ENCODE measurements around the gene PCDHGB6. TPM values are rescaled to one million over a fixed set of nuclear protein-coding genes. Genes with fewer than 3 reads are reported as not detected.
A peak's percentile ranks its signal among the peaks of the same experiment; 100 is the strongest.

Gene PCDHGB6
- total and polyA plus RNA-seq, 9 of the 15 experiments (the other 6 are each of a cell fraction or from before 2014, with no cell fraction given): 0.01 to 0.11 (median 0.07) TPM; not detected in 1

DNA sequence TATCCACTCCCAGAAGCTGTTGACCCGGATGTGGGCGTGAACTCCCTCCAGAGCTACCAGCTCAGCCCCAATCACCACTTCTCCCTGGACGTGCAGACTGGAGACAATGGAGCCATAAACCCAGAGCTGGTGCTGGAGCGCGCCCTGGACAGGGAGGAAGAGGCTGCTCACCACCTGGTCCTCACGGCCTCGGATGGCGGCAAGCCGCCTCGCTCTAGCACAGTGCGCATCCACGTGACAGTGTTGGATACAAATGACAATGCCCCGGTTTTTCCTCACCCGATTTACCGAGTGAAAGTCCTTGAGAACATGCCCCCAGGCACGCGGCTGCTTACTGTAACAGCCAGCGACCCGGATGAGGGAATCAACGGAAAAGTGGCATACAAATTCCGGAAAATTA is 14.6 kb upstream of the PCDHGB6 start:
- Histone ChIP-seq H3K9me3 (replicated peaks; ENCODE audit: control insufficient read depth, insufficient read depth, low read depth, low read length) (no peaks in the 10 kb centered on the region), H3K4me3 (no peak overlapping the region), H3K9ac (ENCODE audit: insufficient read depth in 1 of 2, low read depth in 2 of 2, low read length in 2 of 2) (no peak overlapping the region), H3K36me3 (ENCODE audit: control insufficient read depth, insufficient read depth, low read length) (no peaks in the 10 kb centered on the region), H3K4me1 (replicated peaks in 1 of 2; ENCODE audit: control insufficient read depth in 2 of 2, insufficient read depth in 2 of 2, low read length in 2 of 2) (peaks cover 0 to 13% of the 10 kb centered on the region in 2 experiments; a peak in 1 of 5 replicates), H3K79me2 (ENCODE audit: control insufficient read depth, insufficient read depth, low read length) (no peaks in the 10 kb centered on the region), H3K27ac (ENCODE audit: extremely low read depth, low read depth, low read length) (no peak overlapping the region), H3K27me3 (ENCODE audit: control insufficient read depth in 2 of 2, insufficient read depth in 2 of 2, low read length in 2 of 2) (peaks cover 0 to 29% of the 10 kb centered on the region in 2 experiments; a peak in 3 of 5 replicates), H2AFZ (ENCODE audit: low read depth, low read length) (no peak overlapping the region), H3K4me2 (ENCODE audit: insufficient read depth, low read length) (no peak overlapping the region; the same call in 1 of the 2 replicates), H3K9me1 (ENCODE audit: control insufficient read depth, insufficient read depth, low read length) (no peaks in the 10 kb centered on the region), H4K20me1 (replicated peaks; ENCODE audit: control insufficient read depth, insufficient read depth, low read length) (no peaks in the 10 kb centered on the region)
- CTCF ChIA-PET (ENCODE audit: low intra/inter-chr PET ratio): no interaction called here
- WGBS (ENCODE audit: insufficient coverage, low coverage, missing lambda C conversion rate): 18% methylated on average over 21 of the region's 21 CpGs
- POLR2A ChIA-PET: no interaction called here
- FAIRE-seq (no peak), DNase-seq (ENCODE audit: extremely low read depth in 1 of 4, low spot score in 3 of 4) (no peak), ATAC-seq (no peak)
- intact Hi-C loops (cut with micrococcal nuclease) (no loop called here), in situ Hi-C loops (cut with MboI) (no loop called here)
- BruUV-seq (replicated peaks): no TSS peak
- TF ChIP-seq ZNF133 (CRISPR knock-in tag; IDR thresholded peaks at IDR 0.05): no peak
- TF ChIP-seq, protein P1, sequence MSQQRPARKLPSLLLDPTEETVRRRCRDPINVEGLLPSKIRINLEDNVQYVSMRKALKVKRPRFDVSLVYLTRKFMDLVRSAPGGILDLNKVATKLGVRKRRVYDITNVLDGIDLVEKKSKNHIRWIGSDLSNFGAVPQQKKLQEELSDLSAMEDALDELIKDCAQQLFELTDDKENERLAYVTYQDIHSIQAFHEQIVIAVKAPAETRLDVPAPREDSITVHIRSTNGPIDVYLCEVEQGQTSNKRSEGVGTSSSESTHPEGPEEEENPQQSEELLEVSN (IDR thresholded peaks at IDR 0.05; ENCODE audit: borderline replicate concordance in 1 of 2, extremely low read depth in 1 of 2, insufficient read depth in 1 of 2, insufficient read length in 1 of 2, low read depth in 1 of 2, low read length in 1 of 2, poor library complexity in 1 of 2, severe bottlenecking in 1 of 2): peak; percentile 22 to 68
- TF ChIP-seq, protein P2, sequence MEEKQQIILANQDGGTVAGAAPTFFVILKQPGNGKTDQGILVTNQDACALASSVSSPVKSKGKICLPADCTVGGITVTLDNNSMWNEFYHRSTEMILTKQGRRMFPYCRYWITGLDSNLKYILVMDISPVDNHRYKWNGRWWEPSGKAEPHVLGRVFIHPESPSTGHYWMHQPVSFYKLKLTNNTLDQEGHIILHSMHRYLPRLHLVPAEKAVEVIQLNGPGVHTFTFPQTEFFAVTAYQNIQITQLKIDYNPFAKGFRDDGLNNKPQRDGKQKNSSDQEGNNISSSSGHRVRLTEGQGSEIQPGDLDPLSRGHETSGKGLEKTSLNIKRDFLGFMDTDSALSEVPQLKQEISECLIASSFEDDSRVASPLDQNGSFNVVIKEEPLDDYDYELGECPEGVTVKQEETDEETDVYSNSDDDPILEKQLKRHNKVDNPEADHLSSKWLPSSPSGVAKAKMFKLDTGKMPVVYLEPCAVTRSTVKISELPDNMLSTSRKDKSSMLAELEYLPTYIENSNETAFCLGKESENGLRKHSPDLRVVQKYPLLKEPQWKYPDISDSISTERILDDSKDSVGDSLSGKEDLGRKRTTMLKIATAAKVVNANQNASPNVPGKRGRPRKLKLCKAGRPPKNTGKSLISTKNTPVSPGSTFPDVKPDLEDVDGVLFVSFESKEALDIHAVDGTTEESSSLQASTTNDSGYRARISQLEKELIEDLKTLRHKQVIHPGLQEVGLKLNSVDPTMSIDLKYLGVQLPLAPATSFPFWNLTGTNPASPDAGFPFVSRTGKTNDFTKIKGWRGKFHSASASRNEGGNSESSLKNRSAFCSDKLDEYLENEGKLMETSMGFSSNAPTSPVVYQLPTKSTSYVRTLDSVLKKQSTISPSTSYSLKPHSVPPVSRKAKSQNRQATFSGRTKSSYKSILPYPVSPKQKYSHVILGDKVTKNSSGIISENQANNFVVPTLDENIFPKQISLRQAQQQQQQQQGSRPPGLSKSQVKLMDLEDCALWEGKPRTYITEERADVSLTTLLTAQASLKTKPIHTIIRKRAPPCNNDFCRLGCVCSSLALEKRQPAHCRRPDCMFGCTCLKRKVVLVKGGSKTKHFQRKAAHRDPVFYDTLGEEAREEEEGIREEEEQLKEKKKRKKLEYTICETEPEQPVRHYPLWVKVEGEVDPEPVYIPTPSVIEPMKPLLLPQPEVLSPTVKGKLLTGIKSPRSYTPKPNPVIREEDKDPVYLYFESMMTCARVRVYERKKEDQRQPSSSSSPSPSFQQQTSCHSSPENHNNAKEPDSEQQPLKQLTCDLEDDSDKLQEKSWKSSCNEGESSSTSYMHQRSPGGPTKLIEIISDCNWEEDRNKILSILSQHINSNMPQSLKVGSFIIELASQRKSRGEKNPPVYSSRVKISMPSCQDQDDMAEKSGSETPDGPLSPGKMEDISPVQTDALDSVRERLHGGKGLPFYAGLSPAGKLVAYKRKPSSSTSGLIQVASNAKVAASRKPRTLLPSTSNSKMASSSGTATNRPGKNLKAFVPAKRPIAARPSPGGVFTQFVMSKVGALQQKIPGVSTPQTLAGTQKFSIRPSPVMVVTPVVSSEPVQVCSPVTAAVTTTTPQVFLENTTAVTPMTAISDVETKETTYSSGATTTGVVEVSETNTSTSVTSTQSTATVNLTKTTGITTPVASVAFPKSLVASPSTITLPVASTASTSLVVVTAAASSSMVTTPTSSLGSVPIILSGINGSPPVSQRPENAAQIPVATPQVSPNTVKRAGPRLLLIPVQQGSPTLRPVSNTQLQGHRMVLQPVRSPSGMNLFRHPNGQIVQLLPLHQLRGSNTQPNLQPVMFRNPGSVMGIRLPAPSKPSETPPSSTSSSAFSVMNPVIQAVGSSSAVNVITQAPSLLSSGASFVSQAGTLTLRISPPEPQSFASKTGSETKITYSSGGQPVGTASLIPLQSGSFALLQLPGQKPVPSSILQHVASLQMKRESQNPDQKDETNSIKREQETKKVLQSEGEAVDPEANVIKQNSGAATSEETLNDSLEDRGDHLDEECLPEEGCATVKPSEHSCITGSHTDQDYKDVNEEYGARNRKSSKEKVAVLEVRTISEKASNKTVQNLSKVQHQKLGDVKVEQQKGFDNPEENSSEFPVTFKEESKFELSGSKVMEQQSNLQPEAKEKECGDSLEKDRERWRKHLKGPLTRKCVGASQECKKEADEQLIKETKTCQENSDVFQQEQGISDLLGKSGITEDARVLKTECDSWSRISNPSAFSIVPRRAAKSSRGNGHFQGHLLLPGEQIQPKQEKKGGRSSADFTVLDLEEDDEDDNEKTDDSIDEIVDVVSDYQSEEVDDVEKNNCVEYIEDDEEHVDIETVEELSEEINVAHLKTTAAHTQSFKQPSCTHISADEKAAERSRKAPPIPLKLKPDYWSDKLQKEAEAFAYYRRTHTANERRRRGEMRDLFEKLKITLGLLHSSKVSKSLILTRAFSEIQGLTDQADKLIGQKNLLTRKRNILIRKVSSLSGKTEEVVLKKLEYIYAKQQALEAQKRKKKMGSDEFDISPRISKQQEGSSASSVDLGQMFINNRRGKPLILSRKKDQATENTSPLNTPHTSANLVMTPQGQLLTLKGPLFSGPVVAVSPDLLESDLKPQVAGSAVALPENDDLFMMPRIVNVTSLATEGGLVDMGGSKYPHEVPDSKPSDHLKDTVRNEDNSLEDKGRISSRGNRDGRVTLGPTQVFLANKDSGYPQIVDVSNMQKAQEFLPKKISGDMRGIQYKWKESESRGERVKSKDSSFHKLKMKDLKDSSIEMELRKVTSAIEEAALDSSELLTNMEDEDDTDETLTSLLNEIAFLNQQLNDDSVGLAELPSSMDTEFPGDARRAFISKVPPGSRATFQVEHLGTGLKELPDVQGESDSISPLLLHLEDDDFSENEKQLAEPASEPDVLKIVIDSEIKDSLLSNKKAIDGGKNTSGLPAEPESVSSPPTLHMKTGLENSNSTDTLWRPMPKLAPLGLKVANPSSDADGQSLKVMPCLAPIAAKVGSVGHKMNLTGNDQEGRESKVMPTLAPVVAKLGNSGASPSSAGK (IDR thresholded peaks at IDR 0.05): peak; percentile 18; the same call in 1 of the 2 replicates

All from K562 (cell line).